ENCODE data around the gene ADGRG2. TPM values are rescaled to one million over a fixed set of nuclear protein-coding genes. Genes with fewer than 3 reads are reported as not detected.

ADGRG2 gene
- total RNA-seq = not detected

GRCh38 chrX:19121898-19122640 is at the start of gene ADGRG2:
Gene ADGRG2 (minus strand): TSS chrX:19122468. CDS start chrX:19068834, 53,634 bp downstream.
- ChIA-PET POLR2A (no interaction called here), CTCF (no interaction called here)
- ATAC-seq (no peak), DNase-seq (no peak)
- H3K4me1 Mint-ChIP-seq (ENCODE audit: low read depth) = no peaks in the 10 kb centered on the region
- no peaks in the 10 kb centered on the region for H3K36me3 Mint-ChIP-seq (ENCODE audit: low read depth)
- H3K27me3 Mint-ChIP-seq (ENCODE audit: low read depth) = peaks cover 33% of the 10 kb centered on the region
- no peaks in the 10 kb centered on the region for H3K9me3 Mint-ChIP-seq (ENCODE audit: insufficient read depth)
- H3K4me3 Mint-ChIP-seq = no peak within 1 kb of the TSS
- no peak within 1 kb of the TSS for H3K27ac Mint-ChIP-seq

- CTCF ChIA-PET = no interaction called here
- Mint-ChIP-seq H3K27me3 (ENCODE audit: low read depth) (no peaks in the 10 kb centered on the region), H3K36me3 (ENCODE audit: low read depth) (no peaks in the 10 kb centered on the region), H3K27ac (no peak overlapping the region), H3K4me3 (no peak overlapping the region), H3K4me1 (ENCODE audit: low read depth) (no peaks in the 10 kb centered on the region), H3K9me3 (ENCODE audit: insufficient read depth) (no peaks in the 10 kb centered on the region)
- POLR2A ChIA-PET = no interaction called here
- DNase-seq (no peak), ATAC-seq (no peak)
These were observed 46.3 kb upstream of the ADGRG2 start for GRCh38 chrX:19168609-19169008.

GRCh38 chrX:19162851-19163250 is 40.6 kb upstream of the ADGRG2 start:
- H3K36me3 Mint-ChIP-seq (ENCODE audit: low read depth) = no peaks in the 10 kb centered on the region
- no peaks in the 10 kb centered on the region for H3K27me3 Mint-ChIP-seq (ENCODE audit: low read depth)
- H3K9me3 Mint-ChIP-seq (ENCODE audit: insufficient read depth) = no peaks in the 10 kb centered on the region
- ChIA-PET POLR2A (no interaction called here), CTCF (no interaction called here)
- H3K4me3 Mint-ChIP-seq = no peak overlapping the region
- no peaks in the 10 kb centered on the region for H3K4me1 Mint-ChIP-seq (ENCODE audit: low read depth)
- no peak for DNase-seq
- ATAC-seq = no peak
- H3K27ac Mint-ChIP-seq = no peak overlapping the region

GRCh38 chrX:19156186-19156585 is 33.9 kb upstream of the ADGRG2 start:
- no peaks in the 10 kb centered on the region for H3K36me3 Mint-ChIP-seq (ENCODE audit: low read depth)
- DNase-seq (no peak), ATAC-seq (no peak)
- ChIA-PET POLR2A (no interaction called here), CTCF (no interaction called here)
- no peaks in the 10 kb centered on the region for H3K4me1 Mint-ChIP-seq (ENCODE audit: low read depth)
- no peaks in the 10 kb centered on the region for H3K27me3 Mint-ChIP-seq (ENCODE audit: low read depth)
- no peaks in the 10 kb centered on the region for H3K9me3 Mint-ChIP-seq (ENCODE audit: insufficient read depth)
- no peak overlapping the region for H3K4me3 Mint-ChIP-seq
- H3K27ac Mint-ChIP-seq = no peak overlapping the region

GRCh38 chrX:19152762-19153161 is 30.5 kb upstream of the ADGRG2 start:
- DNase-seq (no peak), ATAC-seq (no peak)
- no peaks in the 10 kb centered on the region for H3K4me1 Mint-ChIP-seq (ENCODE audit: low read depth)
- H3K27ac Mint-ChIP-seq = no peak overlapping the region
- ChIA-PET POLR2A (no interaction called here), CTCF (no interaction called here)
- no peak overlapping the region for H3K4me3 Mint-ChIP-seq
- H3K27me3 Mint-ChIP-seq (ENCODE audit: low read depth) = no peaks in the 10 kb centered on the region
- no peaks in the 10 kb centered on the region for H3K9me3 Mint-ChIP-seq (ENCODE audit: insufficient read depth)
- no peaks in the 10 kb centered on the region for H3K36me3 Mint-ChIP-seq (ENCODE audit: low read depth)

- ATAC-seq (no peak), DNase-seq (no peak)
- no peaks in the 10 kb centered on the region for H3K9me3 Mint-ChIP-seq (ENCODE audit: insufficient read depth)
- CTCF ChIA-PET = no interaction called here
- no peak overlapping the region for H3K4me3 Mint-ChIP-seq
- no peaks in the 10 kb centered on the region for H3K36me3 Mint-ChIP-seq (ENCODE audit: low read depth)
- POLR2A ChIA-PET = no interaction called here
- no peak overlapping the region for H3K27ac Mint-ChIP-seq
- no peaks in the 10 kb centered on the region for H3K4me1 Mint-ChIP-seq (ENCODE audit: low read depth)
- H3K27me3 Mint-ChIP-seq (ENCODE audit: low read depth) = no peaks in the 10 kb centered on the region
These were observed 14.8 kb upstream of the ADGRG2 start for GRCh38 chrX:19137067-19137466.

GRCh38 chrX:19133784-19134183 is 11.5 kb upstream of the ADGRG2 start:
- no peak overlapping the region for H3K4me3 Mint-ChIP-seq
- POLR2A ChIA-PET = no interaction called here
- ATAC-seq = no peak

GRCh38 chrX:19133231-19133630 is 11.0 kb upstream of the ADGRG2 start:
- ChIA-PET POLR2A (no interaction called here), CTCF (no interaction called here)
- no peaks in the 10 kb centered on the region for H3K27me3 Mint-ChIP-seq (ENCODE audit: low read depth)
- ATAC-seq = no peak
- no peaks in the 10 kb centered on the region for H3K9me3 Mint-ChIP-seq (ENCODE audit: insufficient read depth)
- H3K4me3 Mint-ChIP-seq = no peak overlapping the region
- no peaks in the 10 kb centered on the region for H3K36me3 Mint-ChIP-seq (ENCODE audit: low read depth)
- DNase-seq = no peak
- no peaks in the 10 kb centered on the region for H3K4me1 Mint-ChIP-seq (ENCODE audit: low read depth)
- H3K27ac Mint-ChIP-seq = no peak overlapping the region

More at GRCh38 chrX:19133784-19134183, 11.5 kb upstream of the ADGRG2 start:
- H3K27me3 Mint-ChIP-seq (ENCODE audit: low read depth) = no peaks in the 10 kb centered on the region
- CTCF ChIA-PET = no interaction called here
- DNase-seq = no peak
- H3K27ac Mint-ChIP-seq = no peak overlapping the region
- H3K9me3 Mint-ChIP-seq (ENCODE audit: insufficient read depth) = no peaks in the 10 kb centered on the region
- H3K4me1 Mint-ChIP-seq (ENCODE audit: low read depth) = no peaks in the 10 kb centered on the region
- no peaks in the 10 kb centered on the region for H3K36me3 Mint-ChIP-seq (ENCODE audit: low read depth)

- DNase-seq = no peak
- Mint-ChIP-seq H3K4me1 (ENCODE audit: low read depth) (no peaks in the 10 kb centered on the region), H3K9me3 (ENCODE audit: insufficient read depth) (no peaks in the 10 kb centered on the region), H3K36me3 (ENCODE audit: low read depth) (no peaks in the 10 kb centered on the region), H3K4me3 (no peak overlapping the region), H3K27ac (no peak overlapping the region), H3K27me3 (ENCODE audit: low read depth) (no peaks in the 10 kb centered on the region)
- CTCF ChIA-PET = no interaction called here
- POLR2A ChIA-PET = no interaction called here
- no peak for ATAC-seq
These were observed 8.4 kb upstream of the ADGRG2 start for GRCh38 chrX:19130628-19131027.

- H3K9me3 Mint-ChIP-seq (ENCODE audit: insufficient read depth) = no peaks in the 10 kb centered on the region
These were observed 7.4 kb upstream of the ADGRG2 start for GRCh38 chrX:19129694-19130093.

GRCh38 chrX:19127649-19128168 is 5.4 kb upstream of the ADGRG2 start:
- Mint-ChIP-seq H3K9me3 (ENCODE audit: insufficient read depth) (no peaks in the 10 kb centered on the region), H3K4me1 (ENCODE audit: low read depth) (no peaks in the 10 kb centered on the region), H3K4me3 (no peak overlapping the region), H3K27me3 (ENCODE audit: low read depth) (peaks cover 11% of the 10 kb centered on the region), H3K27ac (no peak overlapping the region), H3K36me3 (ENCODE audit: low read depth) (no peaks in the 10 kb centered on the region)
- ATAC-seq (no peak), DNase-seq (no peak)
- ChIA-PET CTCF (no interaction called here), POLR2A (no interaction called here)

More at GRCh38 chrX:19129694-19130093, 7.4 kb upstream of the ADGRG2 start:
- Mint-ChIP-seq H3K27me3 (ENCODE audit: low read depth) (no peaks in the 10 kb centered on the region), H3K4me1 (ENCODE audit: low read depth) (no peaks in the 10 kb centered on the region), H3K27ac (no peak overlapping the region), H3K36me3 (ENCODE audit: low read depth) (no peaks in the 10 kb centered on the region), H3K4me3 (no peak overlapping the region)
- ChIA-PET POLR2A (no interaction called here), CTCF (no interaction called here)
- no peak for ATAC-seq
- no peak for DNase-seq

GRCh38 chrX:19122641-19123009 is 357 bp upstream of the ADGRG2 start:
- ChIA-PET CTCF (no interaction called here), POLR2A (no interaction called here)
- ATAC-seq = no peak
- H3K27me3 Mint-ChIP-seq (ENCODE audit: low read depth) = peaks cover 33% of the 10 kb centered on the region
- H3K4me1 Mint-ChIP-seq (ENCODE audit: low read depth) = no peaks in the 10 kb centered on the region
- no peak overlapping the region for H3K4me3 Mint-ChIP-seq
- no peak overlapping the region for H3K27ac Mint-ChIP-seq
- H3K9me3 Mint-ChIP-seq (ENCODE audit: insufficient read depth) = no peaks in the 10 kb centered on the region
- no peak for DNase-seq
- no peaks in the 10 kb centered on the region for H3K36me3 Mint-ChIP-seq (ENCODE audit: low read depth)

- no peaks in the 10 kb centered on the region for H3K4me1 Mint-ChIP-seq (ENCODE audit: low read depth)
- H3K4me3 Mint-ChIP-seq = no peak overlapping the region
- no peak overlapping the region for H3K27ac Mint-ChIP-seq
- ChIA-PET CTCF (no interaction called here), POLR2A (no interaction called here)
- H3K9me3 Mint-ChIP-seq (ENCODE audit: insufficient read depth) = no peaks in the 10 kb centered on the region
- ATAC-seq (no peak), DNase-seq (no peak)
- H3K27me3 Mint-ChIP-seq (ENCODE audit: low read depth) = peaks cover 34% of the 10 kb centered on the region
- no peaks in the 10 kb centered on the region for H3K36me3 Mint-ChIP-seq (ENCODE audit: low read depth)
These were observed 802 bp downstream of the ADGRG2 start for GRCh38 chrX:19121466-19121865.
